GM23248 (cell line): ENCODE data around the gene SMPDL3B.

Experiments used
- EZH2 ChIP-seq: fragments of 200-600 bp; sonication (generic); IDR thresholded peaks from 2 replicates; pipeline ENCODE4 v1.6.1; 2018; ENCODE audit warnings: antibody characterized with exemption, mild to moderate bottlenecking; ENCODE audit not compliant: insufficient read depth, poor library complexity, severe bottlenecking
- EZH2phosphoT487 ChIP-seq: fragments of 200-600 bp; sonication (generic); IDR thresholded peaks from 2 replicates; pipeline ENCODE4 v1.6.1; 2018; ENCODE audit warnings: antibody characterized with exemption, moderate library complexity, mild to moderate bottlenecking, low read depth; ENCODE audit not compliant: insufficient read depth

DNA sequence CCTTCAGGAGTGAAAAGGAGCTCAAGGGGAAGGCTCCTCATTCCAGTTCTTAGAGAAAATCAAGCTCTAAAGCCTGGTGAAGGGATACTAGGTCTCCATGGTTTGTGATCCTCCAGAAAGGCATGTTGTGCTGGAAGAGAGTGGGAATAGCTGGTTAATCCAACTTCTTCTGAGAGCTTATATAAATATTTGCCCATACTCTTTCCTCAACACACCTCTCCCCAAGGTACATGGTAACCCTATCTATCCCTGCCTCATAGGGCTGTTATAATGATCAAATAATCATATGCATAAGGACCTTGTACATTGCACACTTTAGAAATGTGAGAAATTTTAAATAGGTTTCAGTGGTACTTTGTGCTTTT, 39.6 kb downstream of the SMPDL3B start:
- no peak for TF ChIP-seq EZH2
- TF ChIP-seq EZH2phosphoT487: no peak
